ENCODE measurements around the gene DCLRE1A. TPM values are rescaled to one million over a fixed set of nuclear protein-coding genes. Genes with fewer than 3 reads are reported as not detected.
"Not testable (repeated sequence)": the region's sequence is repeated elsewhere in the genome, so short reads cannot be mapped to it uniquely, and the experiment has no call there.

DCLRE1A gene
- total RNA-seq, 2 donors from 2014 or later, result 6.2 to 8.5 TPM

DNA sequence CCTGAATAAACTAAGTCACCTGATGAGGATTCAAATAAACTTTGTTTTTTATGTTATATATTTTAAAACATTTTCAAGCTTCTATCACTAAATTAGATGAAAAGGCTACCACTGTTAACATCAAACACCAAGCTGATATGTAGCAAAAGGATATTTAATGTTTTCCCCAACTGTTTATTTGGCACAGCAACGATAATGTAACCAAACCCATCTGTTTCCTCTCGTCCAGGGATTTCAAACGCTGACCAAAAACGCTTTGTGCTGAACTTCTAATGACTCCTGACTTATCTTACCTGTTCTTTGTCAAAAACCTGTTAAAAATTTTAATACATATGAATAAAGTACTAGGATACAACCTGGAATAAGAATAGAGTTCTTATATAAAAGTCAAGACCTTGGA is 30.5 kb downstream of the DCLRE1A start:
- H3K4me3 ChIP-seq, result no peak overlapping the region
- no peak for DNase-seq
- H3K4me1 ChIP-seq, result no peaks in the 10 kb centered on the region
- no peaks in the 10 kb centered on the region for H3K27me3 ChIP-seq
- no peak overlapping the region for H3K27ac ChIP-seq
- no peaks in the 10 kb centered on the region for H3K36me3 ChIP-seq
- intact Hi-C loops (cut with DNase I), result no loop called here
- H3K9me3 ChIP-seq, result no peaks in the 10 kb centered on the region
- no peak overlapping the region for H3K9ac ChIP-seq (ENCODE audit: low read depth in 2 of 2, low read length in 2 of 2)
- TF ChIP-seq CTCF (IDR thresholded peaks at IDR 0.05), result no peak

GRCh38 chr10:113822174-113822573 is 31.7 kb downstream of the DCLRE1A start:
- Histone ChIP-seq H3K9ac (ENCODE audit: low read depth in 2 of 2, low read length in 2 of 2) (no peak overlapping the region), H3K9me3 (no peaks in the 10 kb centered on the region), H3K4me3 (no peak overlapping the region), H3K36me3 (no peaks in the 10 kb centered on the region), H3K27me3 (no peaks in the 10 kb centered on the region), H3K27ac (no peak overlapping the region), H3K4me1 (no peaks in the 10 kb centered on the region)
- intact Hi-C loops (cut with DNase I), result no loop called here
- DNase-seq, result no peak
- TF ChIP-seq CTCF (IDR thresholded peaks at IDR 0.05), result no peak

DNA sequence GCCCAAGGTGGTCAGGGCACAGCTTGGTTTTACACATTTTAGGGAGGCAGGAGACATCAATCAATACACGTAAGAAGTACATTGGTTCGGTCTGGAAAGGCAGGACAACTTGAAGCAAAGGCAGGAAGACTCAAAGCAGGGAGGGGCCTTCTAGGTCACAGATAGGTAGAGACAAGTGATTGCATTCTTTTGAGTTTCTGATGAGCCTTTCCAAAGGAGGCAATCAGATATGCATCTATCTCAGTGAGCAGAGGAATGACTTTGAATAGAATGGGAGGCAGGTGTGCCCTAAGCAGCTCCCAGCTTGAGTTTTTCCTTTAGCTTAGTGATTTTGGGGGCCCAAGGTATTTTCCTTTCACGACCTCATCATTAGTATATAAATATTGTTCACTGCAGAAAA is 32.6 kb downstream of the DCLRE1A start:
- H3K9me3 ChIP-seq; H3K36me3 ChIP-seq; H3K27me3 ChIP-seq; DNase-seq; H3K4me1 ChIP-seq; H3K9ac ChIP-seq (ENCODE audit: low read depth in 2 of 2, low read length in 2 of 2); intact Hi-C loops (cut with DNase I); H3K27ac ChIP-seq; H3K4me3 ChIP-seq: not testable (repeated sequence)

DNA sequence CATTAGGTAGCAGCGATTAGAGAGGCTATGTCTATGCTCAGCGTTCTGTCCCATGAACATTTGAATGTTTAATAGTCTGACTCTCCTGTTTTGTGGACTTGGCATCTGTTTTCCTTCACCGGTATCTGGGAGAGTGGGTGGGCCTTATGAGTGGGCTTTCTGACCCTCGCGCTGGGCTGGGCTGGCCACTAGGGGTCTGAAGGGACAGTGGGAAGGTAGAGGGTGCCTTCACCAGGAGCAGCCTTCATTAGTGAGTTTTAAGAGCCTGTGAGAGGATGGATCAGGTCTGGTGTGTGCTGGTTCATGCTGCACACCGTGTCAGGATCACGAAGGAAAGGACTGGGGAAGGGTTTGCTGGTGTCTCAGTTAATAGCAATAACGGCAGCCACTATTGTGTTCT is 33.4 kb downstream of the DCLRE1A start:
- no peak overlapping the region for H3K4me3 ChIP-seq
- H3K36me3 ChIP-seq, result no peaks in the 10 kb centered on the region
- TF ChIP-seq CTCF (IDR thresholded peaks at IDR 0.05), result no peak
- intact Hi-C loops (cut with DNase I), result no loop called here
- no peaks in the 10 kb centered on the region for H3K4me1 ChIP-seq
- H3K9ac ChIP-seq (ENCODE audit: low read depth in 2 of 2, low read length in 2 of 2), result no peak overlapping the region
- no peak overlapping the region for H3K27ac ChIP-seq
- no peaks in the 10 kb centered on the region for H3K9me3 ChIP-seq
- no peak for DNase-seq
- no peaks in the 10 kb centered on the region for H3K27me3 ChIP-seq

DNA sequence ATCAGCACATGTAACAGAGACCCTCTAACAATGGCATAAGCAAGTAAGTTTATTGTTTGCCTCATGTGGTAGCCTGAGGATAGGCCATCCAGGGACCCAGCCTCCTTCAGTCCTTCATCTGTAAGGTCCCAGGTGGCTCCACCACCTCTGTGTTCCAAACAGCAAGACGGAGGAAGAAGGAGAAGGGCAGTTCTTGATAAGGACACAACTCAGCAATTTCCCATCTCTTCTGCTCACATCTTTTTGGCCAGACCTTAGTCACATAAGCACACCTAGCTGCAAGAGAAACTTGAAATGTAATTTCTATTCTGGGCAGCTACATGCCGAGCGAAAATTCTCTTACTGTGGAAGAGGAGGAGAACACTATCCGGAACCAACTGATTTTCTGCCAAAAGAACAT is 33.9 kb downstream of the DCLRE1A start:
- Histone ChIP-seq H3K9me3 (no peaks in the 10 kb centered on the region), H3K4me1 (no peaks in the 10 kb centered on the region), H3K27ac (no peak overlapping the region), H3K9ac (ENCODE audit: low read depth in 2 of 2, low read length in 2 of 2) (no peak overlapping the region), H3K27me3 (no peaks in the 10 kb centered on the region), H3K36me3 (no peaks in the 10 kb centered on the region), H3K4me3 (no peak overlapping the region)
- DNase-seq, result no peak
- no peak for TF ChIP-seq CTCF (IDR thresholded peaks at IDR 0.05)
- intact Hi-C loops (cut with DNase I), result no loop called here

DNA sequence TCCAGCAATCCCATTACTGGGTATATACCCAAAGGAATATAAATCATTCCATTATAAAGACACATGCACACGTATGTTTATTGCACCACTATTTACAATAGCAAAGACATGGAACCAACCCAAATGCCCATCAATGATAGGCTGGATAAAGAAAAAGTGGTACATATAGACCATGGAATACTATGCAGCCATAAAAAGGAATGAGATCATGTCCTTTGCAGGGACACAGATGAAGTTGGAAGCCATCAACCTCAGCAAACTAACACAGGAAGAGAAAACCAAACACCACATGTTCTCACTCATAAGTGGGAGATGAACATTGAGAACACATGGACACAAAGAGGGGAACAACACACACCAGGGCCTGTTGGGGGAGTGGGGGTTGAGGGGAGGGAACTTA is 39.2 kb downstream of the DCLRE1A start:
- H3K4me3 ChIP-seq, result not testable (repeated sequence)

DNA sequence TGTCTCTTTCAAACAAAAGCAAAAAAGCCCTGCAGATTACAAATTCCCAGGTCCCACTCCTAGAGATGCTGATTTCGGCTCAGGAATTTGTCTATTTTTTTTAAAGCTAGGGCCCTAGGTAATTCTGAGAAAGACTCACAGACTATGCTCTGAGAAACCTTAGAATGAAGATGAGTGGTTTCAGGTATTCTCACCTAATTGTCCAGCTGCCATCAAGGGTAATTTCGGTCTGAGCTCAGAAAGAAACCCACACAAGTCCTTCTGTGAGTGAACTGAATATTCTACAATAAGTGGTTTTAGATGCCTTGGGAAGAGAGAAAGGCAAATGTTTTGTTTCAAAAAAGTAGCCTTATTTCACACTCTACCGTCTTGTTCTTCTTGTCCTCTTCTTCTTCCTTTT is 45.7 kb downstream of the DCLRE1A start:
- Histone ChIP-seq H3K36me3 (no peaks in the 10 kb centered on the region), H3K4me3 (no peak overlapping the region), H3K4me1 (no peaks in the 10 kb centered on the region), H3K27me3 (no peaks in the 10 kb centered on the region), H3K9ac (ENCODE audit: low read depth in 2 of 2, low read length in 2 of 2) (no peak overlapping the region), H3K9me3 (no peaks in the 10 kb centered on the region), H3K27ac (no peak overlapping the region)
- DNase-seq, result no peak
- intact Hi-C loops (cut with DNase I), result no loop called here
- TF ChIP-seq CTCF (IDR thresholded peaks at IDR 0.05), result no peak

More for the DNA sequence above, 39.2 kb downstream of the DCLRE1A start:
- H3K36me3 ChIP-seq; H3K27ac ChIP-seq; DNase-seq; H3K9me3 ChIP-seq; H3K27me3 ChIP-seq; H3K9ac ChIP-seq (ENCODE audit: low read depth in 2 of 2, low read length in 2 of 2); H3K4me1 ChIP-seq; intact Hi-C loops (cut with DNase I): not testable (repeated sequence)

All from colonic mucosa (tissue), 4 donors.